Activated CD4-positive, alpha-beta T cell treated with anti-CD3 and anti-CD28 coated beads for 48 hours (primary cell): ENCODE measurements around the gene KSR2.
"Not testable (repeated sequence)": the region's sequence is repeated elsewhere in the genome, so short reads cannot be mapped to it uniquely, and the experiment has no call there.

Experiments
- DNase-seq: peaks from one replicate; pipeline ENCODE4 v3.0.0-alpha.2; 2020

The KSR2 gene

GRCh38 chr12:117809509-117809908, 159.3 kb downstream of the KSR2 start:
- DNase-seq: no peak

- DNase-seq: no peak
These were observed 160.8 kb downstream of the KSR2 start for GRCh38 chr12:117807946-117808345.

DNA sequence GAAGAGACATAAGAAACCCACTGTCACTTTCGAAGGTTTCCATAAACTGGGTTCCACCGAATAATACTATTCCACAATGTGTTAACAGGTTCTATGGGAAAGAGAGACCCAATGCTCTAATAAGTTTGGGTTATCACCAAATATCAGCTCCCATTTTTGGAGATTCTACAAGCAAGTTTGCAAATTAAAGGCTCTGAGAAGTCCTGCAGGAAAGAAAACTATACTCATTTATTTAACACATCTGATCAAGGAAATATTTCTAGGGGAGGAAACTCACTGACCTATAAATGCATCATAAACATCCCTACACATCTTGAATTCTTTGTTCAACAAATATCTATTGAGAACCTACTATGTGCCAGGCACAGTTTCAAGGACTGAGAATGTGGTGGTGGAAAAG, 161.4 kb downstream of the KSR2 start:
- DNase-seq: no peak

GRCh38 chr12:117805865-117806264, 162.9 kb downstream of the KSR2 start:
- no peak for DNase-seq

GRCh38 chr12:117803001-117803400, 165.8 kb downstream of the KSR2 start:
- DNase-seq: no peak

DNA sequence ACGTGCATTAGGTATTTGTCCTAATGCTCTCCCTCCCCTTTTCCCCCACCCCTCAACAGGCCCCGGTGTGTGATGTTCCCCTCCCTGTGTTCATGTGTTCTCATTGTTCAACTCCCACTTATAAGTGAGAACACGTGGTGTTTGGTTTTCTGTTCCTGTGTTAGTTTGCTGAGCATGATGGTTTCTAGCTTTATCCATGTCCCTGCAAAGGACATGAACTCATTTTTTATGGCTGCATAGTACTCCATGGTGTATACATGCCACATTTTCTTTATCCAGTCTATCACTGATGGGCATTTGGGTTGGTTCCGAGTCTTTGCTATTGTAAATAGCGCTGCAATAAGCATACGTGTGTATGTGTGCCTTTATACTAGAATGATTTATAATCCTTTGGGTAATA, 168.1 kb downstream of the KSR2 start:
- DNase-seq: not testable (repeated sequence)

DNA sequence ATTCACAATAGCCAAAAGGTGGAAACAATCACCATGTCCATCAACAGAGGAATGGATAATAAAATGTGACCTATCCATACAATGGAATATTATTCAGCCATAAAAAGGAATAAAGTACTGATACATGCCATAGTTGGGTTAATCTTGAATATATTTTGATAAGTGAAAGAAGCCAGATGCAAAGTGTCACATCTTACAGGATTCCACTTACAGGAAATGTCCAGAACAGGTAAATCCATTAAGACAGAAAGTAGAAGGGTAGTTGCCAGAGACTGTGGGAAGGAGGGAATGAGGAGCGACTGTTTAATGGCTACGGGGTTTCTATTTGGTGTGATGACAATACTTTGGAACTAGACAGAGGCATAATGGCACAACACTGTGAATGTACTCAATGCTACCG, 171.6 kb downstream of the KSR2 start:
- no peak for DNase-seq

- DNase-seq: no peak
These were observed 175.8 kb downstream of the KSR2 start for GRCh38 chr12:117792877-117793424.

DNA sequence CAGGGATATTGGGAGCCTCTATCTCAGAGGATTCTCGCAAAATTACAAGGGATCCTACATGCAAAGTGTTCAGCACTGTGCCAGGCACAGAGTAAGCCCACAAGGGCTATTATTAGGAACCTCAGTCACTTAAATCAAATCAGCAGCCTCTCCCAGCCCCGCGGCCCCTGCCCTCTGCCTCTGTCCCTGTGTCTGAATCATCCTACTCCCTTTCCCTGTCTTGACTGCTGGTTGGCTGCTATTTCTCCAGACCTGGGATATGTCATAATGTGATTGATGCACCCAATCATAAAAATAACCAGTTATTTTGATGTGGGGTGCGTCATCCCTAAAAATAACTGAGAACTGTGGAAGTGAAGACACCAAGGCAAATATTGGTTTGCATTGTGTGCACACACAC, 176.3 kb downstream of the KSR2 start:
- DNase-seq: no peak

DNA sequence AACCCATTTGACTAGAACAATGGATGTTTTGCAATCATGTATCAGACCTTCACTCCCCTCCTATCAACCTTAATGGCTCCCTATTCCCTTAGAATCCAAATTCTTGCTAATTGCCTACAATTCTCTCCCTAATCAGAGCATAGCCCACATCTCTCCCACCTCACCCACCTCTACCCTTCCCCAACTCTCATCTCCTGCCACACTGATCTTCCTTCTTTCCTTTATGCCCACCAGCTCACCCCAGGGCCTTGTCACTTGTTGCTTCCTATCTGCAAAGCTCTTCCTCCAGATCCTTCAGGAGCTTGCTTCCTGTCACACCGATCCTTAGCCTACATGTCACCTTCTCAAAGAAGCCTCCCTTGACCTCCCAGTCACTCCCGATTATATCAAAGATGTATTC, 177.8 kb downstream of the KSR2 start:
- no peak for DNase-seq

DNA sequence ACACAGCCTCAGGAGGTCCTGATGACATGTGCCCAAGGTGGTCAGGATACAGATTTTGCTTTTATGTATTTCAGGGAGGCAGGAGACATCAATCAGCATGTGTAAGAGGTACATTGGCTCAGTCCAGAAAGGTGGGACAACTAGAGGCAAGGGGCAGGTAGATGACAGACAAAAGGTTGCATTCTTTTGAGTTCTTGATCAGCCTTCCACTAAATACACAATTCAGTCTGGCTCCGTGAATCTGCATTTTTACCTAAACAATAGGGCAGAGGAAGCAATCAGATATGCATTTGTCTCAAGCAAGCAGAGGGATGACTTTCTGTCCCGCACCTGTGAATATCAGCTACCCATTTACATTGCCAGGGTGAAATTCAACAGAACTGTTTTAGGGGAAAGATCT, 178.6 kb downstream of the KSR2 start:
- DNase-seq: no peak

DNA sequence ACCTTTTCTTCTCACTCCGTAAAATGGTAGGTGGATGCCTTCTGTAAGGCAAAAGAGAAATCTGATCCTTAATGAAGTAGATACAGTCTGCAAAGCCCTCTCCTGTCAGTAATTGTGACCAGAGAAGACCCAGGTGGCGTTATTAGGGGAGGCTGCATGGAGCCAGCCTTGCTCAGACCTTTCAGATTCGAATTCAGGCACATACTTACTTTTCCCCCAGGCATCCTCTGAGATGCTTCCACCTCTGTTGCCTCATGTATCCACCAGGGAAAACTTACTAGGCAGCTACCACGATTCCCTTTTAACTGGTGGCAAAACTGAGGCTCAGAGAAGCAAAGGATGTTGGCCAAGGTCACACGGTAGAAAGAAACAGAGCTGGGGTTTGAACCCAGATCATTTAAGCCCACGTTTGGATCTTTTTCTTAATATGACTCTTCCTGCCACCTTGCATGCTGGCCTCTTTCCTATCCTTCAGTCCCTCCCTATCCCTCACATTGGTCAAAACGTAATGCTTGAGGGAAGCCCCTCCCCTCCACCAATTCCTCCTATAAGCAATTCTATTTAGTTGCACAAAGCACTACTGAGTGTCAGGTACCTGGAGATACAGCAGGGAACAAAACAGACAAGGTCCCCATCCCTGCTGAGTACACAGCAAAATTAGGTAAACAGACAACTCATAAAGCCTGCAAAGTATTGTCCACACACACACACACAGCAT, 179.4 kb downstream of the KSR2 start:
- no peak for DNase-seq

GRCh38 chr12:117778656-117779055, 190.1 kb downstream of the KSR2 start:
- DNase-seq: no peak

GRCh38 chr12:117774941-117775775, 193.6 kb downstream of the KSR2 start:
- DNase-seq: peak; percentile 3

DNA sequence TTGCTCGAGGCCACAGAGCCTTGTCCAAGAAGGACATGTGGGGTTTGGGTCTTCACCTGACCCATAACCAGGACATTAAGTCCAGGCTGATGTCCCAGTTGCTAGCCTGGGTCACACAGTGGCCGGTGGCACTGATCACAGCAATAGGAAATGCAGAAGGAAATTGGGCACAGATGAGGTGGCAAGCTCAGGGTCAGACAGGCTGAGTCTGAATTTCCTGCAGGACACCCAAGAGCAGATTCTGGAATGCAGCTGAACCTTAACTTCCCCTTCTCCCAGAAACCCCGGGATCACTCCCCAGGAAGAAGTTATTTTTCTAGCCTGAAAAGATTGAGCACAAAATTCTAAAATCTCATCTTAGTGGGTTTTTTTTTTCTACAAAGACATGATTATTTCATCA, 199.9 kb downstream of the KSR2 start:
- DNase-seq: no peak

- DNase-seq: no peak
These were observed 202.8 kb downstream of the KSR2 start for GRCh38 chr12:117766008-117766407.

GRCh38 chr12:117762143-117762542, 206.6 kb downstream of the KSR2 start:
- DNase-seq: no peak

DNA sequence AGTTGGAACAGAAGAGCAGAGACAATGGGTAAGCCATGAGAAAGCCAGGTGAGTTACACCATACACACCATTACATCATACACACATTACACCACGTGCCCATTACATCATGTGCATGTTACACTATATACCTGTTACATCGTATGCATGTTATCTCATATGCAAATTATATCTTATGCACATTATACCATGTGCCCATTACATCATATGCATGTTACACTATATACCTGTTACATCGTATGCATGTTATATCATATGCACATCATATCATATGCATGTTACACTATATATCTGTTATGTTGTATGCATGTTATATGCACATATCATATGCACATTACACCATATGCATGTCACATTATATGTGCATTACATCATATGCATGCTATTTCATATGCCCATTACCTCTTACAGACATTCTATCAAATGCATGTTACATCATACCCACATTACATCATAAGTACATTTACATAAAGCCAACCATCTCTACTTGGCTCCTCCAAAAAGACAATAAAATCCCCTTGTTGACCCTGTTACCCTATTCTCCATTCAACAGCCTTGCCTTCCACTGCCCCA, 207.2 kb downstream of the KSR2 start:
- DNase-seq: no peak

- DNase-seq: no peak
These were observed 207.8 kb downstream of the KSR2 start for GRCh38 chr12:117760990-117761389.

- DNase-seq: no peak
These were observed 218.1 kb downstream of the KSR2 start for GRCh38 chr12:117750657-117751056.

DNA sequence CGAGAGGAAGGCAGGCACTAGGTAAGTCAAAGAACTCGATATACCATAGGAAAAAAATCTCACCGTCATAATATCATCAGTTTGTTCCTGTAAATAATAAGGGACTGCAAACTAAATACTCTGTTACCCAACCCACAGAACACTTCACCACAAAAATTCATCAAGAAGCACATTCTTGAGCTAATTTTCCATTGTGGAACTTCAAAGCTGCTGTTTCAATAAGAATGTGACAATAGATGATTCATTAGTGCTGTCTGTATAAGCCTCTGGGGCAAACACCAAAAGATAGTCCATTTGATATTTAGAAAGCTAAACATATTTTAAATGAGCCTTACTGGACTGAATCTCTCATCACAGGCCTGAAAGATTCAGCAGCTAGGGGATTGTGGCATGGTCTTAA, 219.4 kb downstream of the KSR2 start:
- no peak for DNase-seq

DNA sequence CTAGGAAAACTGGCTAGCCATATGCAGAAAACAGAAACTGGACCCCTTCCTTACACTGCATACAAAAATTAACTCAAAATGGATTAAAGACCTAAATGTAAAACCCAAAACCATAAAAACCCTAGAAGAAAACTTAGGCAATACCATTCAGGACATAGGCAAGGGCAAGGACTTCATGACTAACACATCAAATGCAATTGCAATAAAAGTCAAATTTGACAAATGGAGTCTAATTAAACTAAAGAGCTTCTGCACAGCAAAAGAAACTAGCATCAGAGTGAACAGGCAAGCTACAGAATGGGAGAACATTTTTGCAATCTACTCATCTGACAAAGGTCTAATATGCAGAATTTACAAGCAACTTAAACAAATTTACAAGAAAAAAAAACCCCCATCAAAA, 222.4 kb downstream of the KSR2 start:
- DNase-seq: not testable (repeated sequence)

GRCh38 chr12:117744418-117744817, 224.4 kb downstream of the KSR2 start:
- no peak for DNase-seq

DNA sequence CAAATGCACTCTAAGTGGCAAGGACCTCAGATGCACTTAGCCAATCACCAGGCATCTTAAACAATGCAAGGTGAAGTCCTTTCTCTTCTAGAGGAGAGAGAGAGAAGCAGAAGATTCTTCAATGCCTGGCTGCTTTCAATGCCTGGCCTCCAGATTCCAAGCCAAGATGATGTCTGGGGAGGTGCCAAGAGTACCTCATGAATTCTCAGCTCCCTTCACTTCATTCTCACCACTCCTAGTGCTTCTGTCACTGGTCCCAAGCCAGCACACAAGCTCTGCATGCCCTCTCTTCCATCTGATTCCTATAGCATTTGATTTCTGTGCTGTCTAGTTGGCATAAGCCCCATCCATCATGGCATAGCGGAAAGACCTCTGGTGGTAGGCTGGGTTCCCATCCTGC, 225.0 kb downstream of the KSR2 start:
- DNase-seq: no peak
